ENCODE results near the gene CLEC16A. TPM values are rescaled to one million over a fixed set of nuclear protein-coding genes. Genes with fewer than 3 reads are reported as not detected.

Gene CLEC16A
- total and polyA plus RNA-seq, 2 experiments from 2014 or later = 9.9 to 24.1 TPM

DNA sequence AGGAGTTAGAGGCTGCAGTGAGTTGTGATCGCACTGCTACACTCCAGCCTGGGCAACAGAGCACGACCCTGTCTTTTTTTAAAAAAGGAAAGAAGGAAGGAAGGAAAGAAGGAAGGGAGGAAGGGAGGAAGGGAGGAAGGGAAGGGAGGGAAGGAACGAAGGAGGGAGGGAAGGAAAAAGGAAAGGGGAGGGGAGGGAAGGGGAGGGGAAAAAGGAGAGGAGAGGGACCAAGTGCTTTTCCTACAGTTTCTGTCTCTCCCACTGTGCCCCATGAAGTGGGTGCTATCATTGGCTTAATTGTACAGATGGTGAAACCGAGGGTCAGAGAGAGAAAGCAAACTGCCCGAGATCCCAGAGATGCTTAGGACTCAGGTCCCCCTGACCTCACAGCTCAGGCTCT lies 254.0 kb downstream of the CLEC16A start:
- no peak overlapping the region for H3K4me3 ChIP-seq
- H3K4me1 Mint-ChIP-seq = peaks cover 32% of the 10 kb centered on the region
- H3K9me2 ChIP-seq (ENCODE audit: insufficient read depth) = no peaks in the 10 kb centered on the region
- no peaks in the 10 kb centered on the region for H4K20me1 ChIP-seq (replicated peaks; ENCODE audit: insufficient read depth)
- no peak overlapping the region for H3K27ac ChIP-seq (ENCODE audit: low read depth)
- ATAC-seq = no peak
- TF ChIP-seq JUNB (IDR thresholded peaks at IDR 0.05; ENCODE audit: unreplicated experiment) (no peak), CREB1 (CRISPR knock-in tag; IDR thresholded peaks at IDR 0.05; ENCODE audit: low read depth) (no peak), NANOG (IDR thresholded peaks at IDR 0.05; ENCODE audit: borderline replicate concordance) (no peak), EZH2phosphoT487 (IDR thresholded peaks at IDR 0.05; ENCODE audit: unreplicated experiment) (no peak), ZNF331 (CRISPR knock-in tag; IDR thresholded peaks at IDR 0.05; ENCODE audit: low read depth) (no peak), STAT1 (IDR thresholded peaks at IDR 0.05; ENCODE audit: unreplicated experiment) (no peak)
- TF ChIP-seq, protein P1, sequence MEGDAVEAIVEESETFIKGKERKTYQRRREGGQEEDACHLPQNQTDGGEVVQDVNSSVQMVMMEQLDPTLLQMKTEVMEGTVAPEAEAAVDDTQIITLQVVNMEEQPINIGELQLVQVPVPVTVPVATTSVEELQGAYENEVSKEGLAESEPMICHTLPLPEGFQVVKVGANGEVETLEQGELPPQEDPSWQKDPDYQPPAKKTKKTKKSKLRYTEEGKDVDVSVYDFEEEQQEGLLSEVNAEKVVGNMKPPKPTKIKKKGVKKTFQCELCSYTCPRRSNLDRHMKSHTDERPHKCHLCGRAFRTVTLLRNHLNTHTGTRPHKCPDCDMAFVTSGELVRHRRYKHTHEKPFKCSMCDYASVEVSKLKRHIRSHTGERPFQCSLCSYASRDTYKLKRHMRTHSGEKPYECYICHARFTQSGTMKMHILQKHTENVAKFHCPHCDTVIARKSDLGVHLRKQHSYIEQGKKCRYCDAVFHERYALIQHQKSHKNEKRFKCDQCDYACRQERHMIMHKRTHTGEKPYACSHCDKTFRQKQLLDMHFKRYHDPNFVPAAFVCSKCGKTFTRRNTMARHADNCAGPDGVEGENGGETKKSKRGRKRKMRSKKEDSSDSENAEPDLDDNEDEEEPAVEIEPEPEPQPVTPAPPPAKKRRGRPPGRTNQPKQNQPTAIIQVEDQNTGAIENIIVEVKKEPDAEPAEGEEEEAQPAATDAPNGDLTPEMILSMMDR (conservative IDR thresholded peaks at IDR 0.05; ENCODE audit: low read depth in 2 of 2) = no peak
- TF ChIP-seq, protein P2, sequence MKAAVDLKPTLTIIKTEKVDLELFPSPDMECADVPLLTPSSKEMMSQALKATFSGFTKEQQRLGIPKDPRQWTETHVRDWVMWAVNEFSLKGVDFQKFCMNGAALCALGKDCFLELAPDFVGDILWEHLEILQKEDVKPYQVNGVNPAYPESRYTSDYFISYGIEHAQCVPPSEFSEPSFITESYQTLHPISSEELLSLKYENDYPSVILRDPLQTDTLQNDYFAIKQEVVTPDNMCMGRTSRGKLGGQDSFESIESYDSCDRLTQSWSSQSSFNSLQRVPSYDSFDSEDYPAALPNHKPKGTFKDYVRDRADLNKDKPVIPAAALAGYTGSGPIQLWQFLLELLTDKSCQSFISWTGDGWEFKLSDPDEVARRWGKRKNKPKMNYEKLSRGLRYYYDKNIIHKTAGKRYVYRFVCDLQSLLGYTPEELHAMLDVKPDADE (IDR thresholded peaks at IDR 0.05) = no peak
- DNase-seq (ENCODE audit: low spot score) = no peak
- H3K9me3 Mint-ChIP-seq = peaks cover 2% of the 10 kb centered on the region; the same call in 1 of the 3 replicates
- no peaks in the 10 kb centered on the region for H3K36me3 ChIP-seq (ENCODE audit: insufficient read depth)
- H3K79me2 ChIP-seq (replicated peaks; ENCODE audit: insufficient read depth) = no peaks in the 10 kb centered on the region
- H3K36me3 Mint-ChIP-seq (ENCODE audit: low read depth) = no peaks in the 10 kb centered on the region
- no peak overlapping the region for H3K4me2 ChIP-seq
- no peak overlapping the region for H3K4me3 Mint-ChIP-seq
- no peak overlapping the region for H3K27ac Mint-ChIP-seq
- no peaks in the 10 kb centered on the region for H3K27me3 ChIP-seq (ENCODE audit: insufficient read depth)
- H3K27me3 Mint-ChIP-seq (ENCODE audit: insufficient read depth, low read depth, poor library complexity) = peaks cover 19% of the 10 kb centered on the region
- peak overlapping the region; percentile 47; the same call in 1 of the 2 replicates for H2AFZ ChIP-seq
- H3K4me1 ChIP-seq (ENCODE audit: insufficient read depth) = peaks cover 26% of the 10 kb centered on the region
- no peaks in the 10 kb centered on the region for H3F3A ChIP-seq (replicated peaks; ENCODE audit: low read depth)

DNA sequence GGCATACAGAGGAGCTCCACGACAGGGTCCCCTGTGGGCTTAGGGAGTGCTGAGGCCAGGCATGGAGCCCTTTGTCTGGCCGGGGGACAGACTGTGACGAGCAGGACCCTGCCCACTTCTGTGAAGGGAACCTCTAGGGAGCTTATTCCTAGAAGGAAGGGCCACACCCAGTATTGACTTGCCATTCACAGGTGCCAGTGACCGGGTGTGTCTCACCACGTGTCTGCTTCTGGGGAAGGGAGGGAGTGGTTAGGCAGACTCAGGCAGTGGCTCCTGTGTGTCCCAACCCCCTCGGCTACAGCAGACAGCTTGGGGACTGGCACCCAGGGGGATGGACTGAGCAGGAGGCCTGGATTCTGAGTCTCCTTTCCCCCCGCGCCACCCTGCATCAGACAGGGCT lies 254.5 kb downstream of the CLEC16A start:
- no peak overlapping the region for H3K27ac Mint-ChIP-seq
- Histone ChIP-seq H4K20me1 (replicated peaks; ENCODE audit: insufficient read depth) (no peaks in the 10 kb centered on the region), H3K27me3 (ENCODE audit: insufficient read depth) (no peaks in the 10 kb centered on the region), H2AFZ (no peak overlapping the region), H3K79me2 (replicated peaks; ENCODE audit: insufficient read depth) (no peaks in the 10 kb centered on the region), H3K27ac (ENCODE audit: low read depth) (no peak overlapping the region), H3K9me2 (ENCODE audit: insufficient read depth) (no peaks in the 10 kb centered on the region), H3K4me1 (ENCODE audit: insufficient read depth) (peaks cover 26% of the 10 kb centered on the region), H3K4me3 (no peak overlapping the region), H3K36me3 (ENCODE audit: insufficient read depth) (no peaks in the 10 kb centered on the region), H3K4me2 (no peak overlapping the region), H3F3A (replicated peaks; ENCODE audit: low read depth) (no peaks in the 10 kb centered on the region)
- ATAC-seq (no peak), DNase-seq (ENCODE audit: low spot score) (no peak)
- H3K4me1 Mint-ChIP-seq = peaks cover 32% of the 10 kb centered on the region
- no peaks in the 10 kb centered on the region for H3K36me3 Mint-ChIP-seq (ENCODE audit: low read depth)
- H3K27me3 Mint-ChIP-seq (ENCODE audit: insufficient read depth, low read depth, poor library complexity) = peaks cover 19% of the 10 kb centered on the region
- peaks cover 2% of the 10 kb centered on the region; the same call in 1 of the 3 replicates for H3K9me3 Mint-ChIP-seq
- H3K4me3 Mint-ChIP-seq = no peak overlapping the region
- TF ChIP-seq, protein P3, sequence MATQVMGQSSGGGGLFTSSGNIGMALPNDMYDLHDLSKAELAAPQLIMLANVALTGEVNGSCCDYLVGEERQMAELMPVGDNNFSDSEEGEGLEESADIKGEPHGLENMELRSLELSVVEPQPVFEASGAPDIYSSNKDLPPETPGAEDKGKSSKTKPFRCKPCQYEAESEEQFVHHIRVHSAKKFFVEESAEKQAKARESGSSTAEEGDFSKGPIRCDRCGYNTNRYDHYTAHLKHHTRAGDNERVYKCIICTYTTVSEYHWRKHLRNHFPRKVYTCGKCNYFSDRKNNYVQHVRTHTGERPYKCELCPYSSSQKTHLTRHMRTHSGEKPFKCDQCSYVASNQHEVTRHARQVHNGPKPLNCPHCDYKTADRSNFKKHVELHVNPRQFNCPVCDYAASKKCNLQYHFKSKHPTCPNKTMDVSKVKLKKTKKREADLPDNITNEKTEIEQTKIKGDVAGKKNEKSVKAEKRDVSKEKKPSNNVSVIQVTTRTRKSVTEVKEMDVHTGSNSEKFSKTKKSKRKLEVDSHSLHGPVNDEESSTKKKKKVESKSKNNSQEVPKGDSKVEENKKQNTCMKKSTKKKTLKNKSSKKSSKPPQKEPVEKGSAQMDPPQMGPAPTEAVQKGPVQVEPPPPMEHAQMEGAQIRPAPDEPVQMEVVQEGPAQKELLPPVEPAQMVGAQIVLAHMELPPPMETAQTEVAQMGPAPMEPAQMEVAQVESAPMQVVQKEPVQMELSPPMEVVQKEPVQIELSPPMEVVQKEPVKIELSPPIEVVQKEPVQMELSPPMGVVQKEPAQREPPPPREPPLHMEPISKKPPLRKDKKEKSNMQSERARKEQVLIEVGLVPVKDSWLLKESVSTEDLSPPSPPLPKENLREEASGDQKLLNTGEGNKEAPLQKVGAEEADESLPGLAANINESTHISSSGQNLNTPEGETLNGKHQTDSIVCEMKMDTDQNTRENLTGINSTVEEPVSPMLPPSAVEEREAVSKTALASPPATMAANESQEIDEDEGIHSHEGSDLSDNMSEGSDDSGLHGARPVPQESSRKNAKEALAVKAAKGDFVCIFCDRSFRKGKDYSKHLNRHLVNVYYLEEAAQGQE (IDR thresholded peaks at IDR 0.05; ENCODE audit: unreplicated experiment) = no peak
- TF ChIP-seq EZH2phosphoT487 (IDR thresholded peaks at IDR 0.05; ENCODE audit: unreplicated experiment) (no peak), JUNB (IDR thresholded peaks at IDR 0.05; ENCODE audit: unreplicated experiment) (no peak), STAT1 (IDR thresholded peaks at IDR 0.05; ENCODE audit: unreplicated experiment) (no peak), ZNF114 (CRISPR knock-in tag; IDR thresholded peaks at IDR 0.05) (no peak), EZH2 (IDR thresholded peaks at IDR 0.05; ENCODE audit: low read depth, unreplicated experiment) (no peak)
- TF ChIP-seq, protein P2 (IDR thresholded peaks at IDR 0.05) = no peak
- TF ChIP-seq, protein P1 (conservative IDR thresholded peaks at IDR 0.05; ENCODE audit: low read depth in 2 of 2) = no peak

All from GM23338 (cell line).